ENCODE data around the gene SLC22A6. TPM values are rescaled to one million over a fixed set of nuclear protein-coding genes. Genes with fewer than 3 reads are reported as not detected.

SLC22A6 gene
- polyA plus RNA-seq, 1 donor (not counting 4 experiments of a cell fraction or from before 2014, with no cell fraction given): not detected

GRCh38 chr11:62974848-62975522 lies 9.8 kb downstream of the SLC22A6 start:
- Histone ChIP-seq H3K9me1 (ENCODE audit: control insufficient read depth, extremely low read depth, insufficient read depth, low read length) (no peaks in the 10 kb centered on the region), H3K4me1 (ENCODE audit: control insufficient read depth, extremely low read depth, insufficient read depth, low read length) (peaks cover 4% of the 10 kb centered on the region), H3K9ac (ENCODE audit: control insufficient read depth, extremely low read depth, insufficient read depth, low read length) (no peak overlapping the region), H4K20me1 (ENCODE audit: control insufficient read depth, extremely low read depth, insufficient read depth, low read length) (no peaks in the 10 kb centered on the region), H3K9me3 (ENCODE audit: control insufficient read depth, low read depth, low read length) (no peaks in the 10 kb centered on the region), H3K79me2 (ENCODE audit: control insufficient read depth, insufficient read depth, low read length) (no peaks in the 10 kb centered on the region), H3K4me3 (ENCODE audit: control insufficient read depth in 2 of 3, extremely low read depth in 1 of 3, insufficient read depth in 2 of 3, low read depth in 1 of 3, low read length in 3 of 3) (no peak overlapping the region), H3K27ac (ENCODE audit: control insufficient read depth, insufficient read depth, low read length) (no peak overlapping the region), H3K4me2 (ENCODE audit: control insufficient read depth, extremely low read depth, insufficient read depth, low read depth, low read length) (no peak overlapping the region), H3K36me3 (ENCODE audit: control insufficient read depth in 2 of 2, extremely low read depth in 1 of 2, insufficient read depth in 2 of 2, low read length in 2 of 2) (no peaks in the 10 kb centered on the region), H2AFZ (ENCODE audit: control insufficient read depth, low read length) (no peak overlapping the region), H3K27me3 (ENCODE audit: control insufficient read depth, extremely low read depth, insufficient read depth, low read length) (peaks cover 5% of the 10 kb centered on the region)
- dilution Hi-C loops (cut with MboI; ENCODE audit: extremely low pct_ligation_motif_present, low sequenced_read_pairs): no loop called here
- FAIRE-seq (no peak), DNase-seq (ENCODE audit: low read depth, low spot score) (no peak)
- no peak for TF ChIP-seq EZH2 (IDR thresholded peaks at IDR 0.05; ENCODE audit: low read length)
- TF ChIP-seq CTCF (optimal IDR thresholded peaks at IDR 0.05 in 1 of 3, IDR thresholded peaks at IDR 0.05 in 1 of 3, conservative IDR thresholded peaks at IDR 0.05 in 1 of 3; ENCODE audit: extremely low read depth in 1 of 3, insufficient read depth in 2 of 3, low read length in 3 of 3): peak; percentile 56 to 84 (median 79)

- H4K20me1 ChIP-seq (ENCODE audit: control insufficient read depth, extremely low read depth, insufficient read depth, low read length): no peaks in the 10 kb centered on the region
- no peaks in the 10 kb centered on the region for H3K36me3 ChIP-seq (ENCODE audit: control insufficient read depth in 2 of 2, extremely low read depth in 1 of 2, insufficient read depth in 2 of 2, low read length in 2 of 2)
- DNase-seq (ENCODE audit: low read depth, low spot score) (no peak), FAIRE-seq (no peak)
- H3K27ac ChIP-seq (ENCODE audit: control insufficient read depth, insufficient read depth, low read length): no peak overlapping the region
- H3K9ac ChIP-seq (ENCODE audit: control insufficient read depth, extremely low read depth, insufficient read depth, low read length): no peak overlapping the region
- no peak overlapping the region for H3K4me2 ChIP-seq (ENCODE audit: control insufficient read depth, extremely low read depth, insufficient read depth, low read depth, low read length)
- H3K9me1 ChIP-seq (ENCODE audit: control insufficient read depth, extremely low read depth, insufficient read depth, low read length): no peaks in the 10 kb centered on the region
- no peaks in the 10 kb centered on the region for H3K79me2 ChIP-seq (ENCODE audit: control insufficient read depth, insufficient read depth, low read length)
- dilution Hi-C loops (cut with MboI; ENCODE audit: extremely low pct_ligation_motif_present, low sequenced_read_pairs): no loop called here
- no peaks in the 10 kb centered on the region for H3K27me3 ChIP-seq (ENCODE audit: control insufficient read depth, extremely low read depth, insufficient read depth, low read length)
- no peak for TF ChIP-seq CTCF (optimal IDR thresholded peaks at IDR 0.05 in 1 of 3, IDR thresholded peaks at IDR 0.05 in 1 of 3, conservative IDR thresholded peaks at IDR 0.05 in 1 of 3; ENCODE audit: extremely low read depth in 1 of 3, insufficient read depth in 2 of 3, low read length in 3 of 3)
- no peak for TF ChIP-seq EZH2 (IDR thresholded peaks at IDR 0.05; ENCODE audit: low read length)
- H3K4me1 ChIP-seq (ENCODE audit: control insufficient read depth, extremely low read depth, insufficient read depth, low read length): no peaks in the 10 kb centered on the region
- H2AFZ ChIP-seq (ENCODE audit: control insufficient read depth, low read length): no peak overlapping the region
- no peaks in the 10 kb centered on the region for H3K9me3 ChIP-seq (ENCODE audit: control insufficient read depth, low read depth, low read length)
- no peak overlapping the region for H3K4me3 ChIP-seq (ENCODE audit: control insufficient read depth in 2 of 3, extremely low read depth in 1 of 3, insufficient read depth in 2 of 3, low read depth in 1 of 3, low read length in 3 of 3)
These were observed 19.2 kb downstream of the SLC22A6 start for GRCh38 chr11:62965574-62965973.

Data from keratinocyte (primary cell).